HG03159 (cell line): Measurements from ENCODE around the gene PSMG1.

Experiments used
- ATAC-seq: cut with Tn5 transposase; IDR thresholded peaks from one replicate; pipeline ENCODE4 v1.9.1; 2021; ENCODE audit warnings: mild to moderate bottlenecking, moderate library complexity; ENCODE audit not compliant: unreplicated experiment

PSMG1 gene

DNA sequence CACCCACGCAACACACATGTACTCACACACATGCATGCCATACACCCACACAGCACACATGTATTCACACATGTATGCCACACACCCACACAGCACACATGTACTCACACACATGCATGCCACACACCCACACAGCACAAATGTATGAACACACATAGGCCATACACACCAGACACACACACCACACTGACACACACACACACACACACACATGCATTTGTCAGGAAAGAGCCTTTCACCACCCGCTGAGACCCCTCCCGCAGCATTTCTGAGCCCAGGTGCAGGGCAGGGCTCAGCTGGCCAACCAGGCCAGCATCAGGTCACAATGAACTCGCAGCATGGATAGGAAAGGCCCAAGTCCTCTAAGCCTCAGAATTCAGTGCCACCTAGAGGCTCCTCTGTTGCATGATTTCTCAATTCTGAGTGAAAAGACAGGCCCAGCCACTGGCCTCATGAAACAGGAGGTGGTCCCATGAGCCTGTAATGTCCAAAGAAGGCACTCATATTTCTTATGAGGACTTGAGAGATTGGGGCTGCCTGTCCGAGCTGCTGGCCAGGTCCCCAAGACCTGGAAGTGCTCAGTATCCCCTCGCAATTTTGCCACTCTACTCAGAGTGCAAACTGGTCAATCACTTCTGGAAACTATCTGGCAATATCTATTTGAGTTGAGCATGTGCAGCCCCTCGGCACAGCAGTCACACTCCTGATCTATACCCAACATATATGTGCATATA is 57.3 kb downstream of the PSMG1 start:
- ATAC-seq, result no peak
